Measurements from ENCODE around the gene CCDC185. TPM values are rescaled to one million over a fixed set of nuclear protein-coding genes. Genes with fewer than 3 reads are reported as not detected.

The CCDC185 gene
- not detected in 3 replicates for total RNA-seq

DNA sequence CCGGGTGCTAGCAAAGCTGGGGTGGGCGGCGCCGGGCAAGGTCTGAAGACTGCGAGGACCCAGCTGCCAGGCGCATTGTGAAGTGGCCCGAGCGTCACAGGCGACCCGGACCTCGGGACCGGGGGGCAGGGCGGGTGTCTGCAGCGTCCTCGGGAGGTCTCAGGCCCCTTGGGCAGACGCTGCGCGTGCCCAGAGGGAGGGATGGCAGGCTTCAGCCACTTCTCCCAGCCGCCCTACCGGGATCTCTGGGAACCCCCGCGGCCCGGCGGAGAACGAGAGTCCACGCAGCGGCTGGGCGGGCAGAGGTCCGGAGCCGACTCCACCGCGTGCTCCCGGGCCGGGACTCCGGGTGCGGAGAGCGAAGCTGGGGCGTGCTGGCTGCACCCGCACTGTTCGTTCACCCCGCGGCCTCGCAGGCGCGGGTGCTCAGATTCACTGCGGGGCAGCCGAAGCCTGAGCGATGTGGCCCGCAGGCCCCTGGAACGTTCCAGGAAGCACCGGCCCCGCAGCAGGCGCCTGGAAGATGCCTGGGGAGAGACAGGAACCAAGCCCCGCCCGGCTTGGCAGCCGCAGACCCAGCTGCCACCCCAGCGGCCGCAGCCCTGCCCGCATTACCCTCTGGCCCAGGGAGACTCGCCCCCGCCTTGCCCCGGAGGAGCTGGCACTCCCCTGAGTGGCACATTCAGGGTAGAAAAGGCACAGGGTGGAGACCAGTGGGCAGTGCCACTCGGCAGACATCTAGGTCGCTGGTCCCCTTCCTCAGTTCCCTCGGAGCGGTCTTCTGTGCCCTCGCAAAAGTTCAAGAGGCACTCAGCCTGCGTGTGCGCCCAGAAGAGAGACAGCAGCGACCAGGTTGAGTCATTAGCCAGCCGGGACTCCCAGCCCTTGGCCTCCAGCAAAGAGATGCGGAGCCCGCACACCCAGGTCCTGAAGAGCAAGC lies at the start of gene CCDC185:
Gene CCDC185 (plus strand): TSS at position 141 of the 940 bp plus-strand sequence. CDS start 61 bp downstream, at position 202.
- TF ChIP-seq, protein P1, sequence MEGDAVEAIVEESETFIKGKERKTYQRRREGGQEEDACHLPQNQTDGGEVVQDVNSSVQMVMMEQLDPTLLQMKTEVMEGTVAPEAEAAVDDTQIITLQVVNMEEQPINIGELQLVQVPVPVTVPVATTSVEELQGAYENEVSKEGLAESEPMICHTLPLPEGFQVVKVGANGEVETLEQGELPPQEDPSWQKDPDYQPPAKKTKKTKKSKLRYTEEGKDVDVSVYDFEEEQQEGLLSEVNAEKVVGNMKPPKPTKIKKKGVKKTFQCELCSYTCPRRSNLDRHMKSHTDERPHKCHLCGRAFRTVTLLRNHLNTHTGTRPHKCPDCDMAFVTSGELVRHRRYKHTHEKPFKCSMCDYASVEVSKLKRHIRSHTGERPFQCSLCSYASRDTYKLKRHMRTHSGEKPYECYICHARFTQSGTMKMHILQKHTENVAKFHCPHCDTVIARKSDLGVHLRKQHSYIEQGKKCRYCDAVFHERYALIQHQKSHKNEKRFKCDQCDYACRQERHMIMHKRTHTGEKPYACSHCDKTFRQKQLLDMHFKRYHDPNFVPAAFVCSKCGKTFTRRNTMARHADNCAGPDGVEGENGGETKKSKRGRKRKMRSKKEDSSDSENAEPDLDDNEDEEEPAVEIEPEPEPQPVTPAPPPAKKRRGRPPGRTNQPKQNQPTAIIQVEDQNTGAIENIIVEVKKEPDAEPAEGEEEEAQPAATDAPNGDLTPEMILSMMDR (IDR thresholded peaks at IDR 0.05; ENCODE audit: unreplicated experiment), result no peak
- H3K27ac Mint-ChIP-seq, result no peak within 1 kb of the TSS
- peaks cover 6% of the 10 kb centered on the region for H3K9me3 Mint-ChIP-seq
- no peak for DNase-seq (ENCODE audit: low spot score in 2 of 2, unreplicated experiment in 2 of 2)
- H3K4me1 Mint-ChIP-seq, result no peaks in the 10 kb centered on the region
- peaks cover 47% of the 10 kb centered on the region for H3K27me3 Mint-ChIP-seq (ENCODE audit: low read depth)
- no peak within 1 kb of the TSS for H3K4me3 Mint-ChIP-seq
- H3K36me3 Mint-ChIP-seq, result no peaks in the 10 kb centered on the region

DNA sequence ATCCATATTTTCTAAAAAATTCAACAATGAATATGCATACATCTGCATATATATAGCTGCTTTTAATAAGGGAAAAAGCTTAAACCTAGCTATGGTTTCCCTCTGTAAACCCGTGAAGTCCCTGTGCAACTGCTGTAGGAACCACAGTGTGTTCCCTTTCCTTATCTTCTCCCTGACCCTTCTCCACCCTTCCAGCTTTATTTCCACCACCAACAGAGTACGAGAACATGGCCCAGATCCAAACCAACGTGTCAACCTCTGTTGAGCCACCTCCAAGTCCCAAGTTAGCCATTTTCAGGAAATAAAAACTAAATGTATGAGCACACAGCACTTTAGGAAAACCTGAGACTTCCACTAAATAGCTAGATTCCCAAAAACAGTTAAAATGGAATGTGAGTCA lies 49.5 kb upstream of the CCDC185 start:
- no peak for DNase-seq (ENCODE audit: low spot score in 2 of 2, unreplicated experiment in 2 of 2)
- TF ChIP-seq, protein P1 (IDR thresholded peaks at IDR 0.05; ENCODE audit: unreplicated experiment), result no peak
- Mint-ChIP-seq H3K27ac (no peak overlapping the region), H3K4me3 (no peak overlapping the region), H3K4me1 (peaks cover 2% of the 10 kb centered on the region), H3K9me3 (no peaks in the 10 kb centered on the region), H3K27me3 (ENCODE audit: low read depth) (peaks cover 14% of the 10 kb centered on the region), H3K36me3 (no peaks in the 10 kb centered on the region)

DNA sequence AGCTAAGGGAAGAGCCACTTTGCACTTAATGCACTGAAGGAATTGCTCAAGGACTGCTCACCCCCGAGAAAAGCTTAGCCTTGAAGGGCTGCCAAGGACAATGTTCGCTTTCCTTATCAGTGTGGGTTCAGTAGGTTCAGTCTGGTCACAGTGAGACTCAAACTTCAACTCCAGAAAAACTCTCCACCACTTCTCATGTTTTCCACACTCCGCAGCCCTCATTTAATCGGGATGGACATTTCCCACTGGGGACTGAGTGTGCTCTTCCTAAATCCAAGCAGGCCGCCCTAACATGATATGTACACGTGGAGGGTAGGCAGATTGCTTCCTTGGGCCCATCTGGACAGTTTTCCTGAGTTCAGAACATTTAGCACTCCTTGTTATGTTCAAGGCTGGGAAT lies 48.7 kb upstream of the CCDC185 start:
- TF ChIP-seq, protein P1 (IDR thresholded peaks at IDR 0.05; ENCODE audit: unreplicated experiment), result no peak
- H3K27me3 Mint-ChIP-seq (ENCODE audit: low read depth), result peaks cover 14% of the 10 kb centered on the region
- DNase-seq (ENCODE audit: low spot score in 2 of 2, unreplicated experiment in 2 of 2), result no peak
- H3K9me3 Mint-ChIP-seq, result no peaks in the 10 kb centered on the region
- H3K27ac Mint-ChIP-seq, result no peak overlapping the region
- no peaks in the 10 kb centered on the region for H3K36me3 Mint-ChIP-seq
- H3K4me3 Mint-ChIP-seq, result no peak overlapping the region
- peaks cover 2% of the 10 kb centered on the region for H3K4me1 Mint-ChIP-seq

DNA sequence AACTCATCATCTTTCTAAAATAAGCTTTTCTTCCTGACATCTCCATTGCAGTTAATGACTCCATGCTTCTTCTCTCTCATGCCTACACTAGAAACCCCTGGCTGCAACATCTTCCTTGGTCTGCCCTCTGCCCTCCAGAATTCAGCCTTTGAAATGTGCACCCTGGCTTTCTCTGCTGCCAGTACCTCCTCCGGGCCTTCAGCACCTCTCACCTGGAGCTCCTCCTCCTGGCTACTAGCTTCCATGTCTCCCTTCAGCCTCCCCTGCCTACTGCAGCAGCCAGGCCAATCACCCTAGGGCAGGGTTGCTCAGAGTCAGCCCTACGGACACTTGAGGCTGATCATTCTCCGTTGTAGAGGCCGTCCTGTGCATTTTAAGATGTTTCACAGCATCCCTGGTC lies 47.5 kb upstream of the CCDC185 start:
- TF ChIP-seq, protein P1 (IDR thresholded peaks at IDR 0.05; ENCODE audit: unreplicated experiment), result no peak
- H3K36me3 Mint-ChIP-seq, result no peaks in the 10 kb centered on the region
- no peak overlapping the region for H3K27ac Mint-ChIP-seq
- no peaks in the 10 kb centered on the region for H3K4me1 Mint-ChIP-seq
- no peak overlapping the region for H3K4me3 Mint-ChIP-seq
- peaks cover 25% of the 10 kb centered on the region for H3K27me3 Mint-ChIP-seq (ENCODE audit: low read depth)
- DNase-seq (ENCODE audit: low spot score in 2 of 2, unreplicated experiment in 2 of 2), result no peak
- no peaks in the 10 kb centered on the region for H3K9me3 Mint-ChIP-seq

DNA sequence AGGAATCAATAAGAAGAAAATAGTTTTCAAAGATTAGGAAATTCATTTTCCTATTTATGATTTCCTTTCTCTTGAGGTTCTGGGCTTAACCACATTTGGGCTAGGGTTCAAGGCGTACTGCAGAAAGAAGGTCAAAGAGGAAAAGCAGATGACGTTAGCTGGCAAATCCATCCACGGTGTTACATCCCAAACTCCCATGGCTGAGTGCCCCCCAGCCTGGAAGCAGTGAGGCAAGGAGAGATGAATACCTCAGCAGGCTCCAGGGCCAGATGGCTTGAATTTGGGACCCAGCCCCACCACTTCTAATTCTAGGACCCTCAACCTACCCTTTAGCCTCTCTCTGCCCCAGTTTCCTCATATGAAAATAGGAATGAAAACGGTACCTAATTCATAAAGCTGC lies 46.9 kb upstream of the CCDC185 start:
- Mint-ChIP-seq H3K27ac (no peak overlapping the region), H3K9me3 (no peaks in the 10 kb centered on the region), H3K27me3 (ENCODE audit: low read depth) (peaks cover 29% of the 10 kb centered on the region), H3K4me1 (no peaks in the 10 kb centered on the region), H3K4me3 (no peak overlapping the region), H3K36me3 (no peaks in the 10 kb centered on the region)
- DNase-seq (ENCODE audit: low spot score in 2 of 2, unreplicated experiment in 2 of 2), result no peak
- TF ChIP-seq, protein P1 (IDR thresholded peaks at IDR 0.05; ENCODE audit: unreplicated experiment), result no peak
